RPMI8226 (cell line): Measurements from ENCODE around the gene OSBPL8.
"Not testable (repeated sequence)": the region's sequence is repeated elsewhere in the genome, so short reads cannot be mapped to it uniquely, and the experiment has no call there.

Source experiments
- DNase-seq: peaks from one replicate; pipeline ENCODE4 v3.0.0-alpha.2; 2015

OSBPL8 gene

DNA sequence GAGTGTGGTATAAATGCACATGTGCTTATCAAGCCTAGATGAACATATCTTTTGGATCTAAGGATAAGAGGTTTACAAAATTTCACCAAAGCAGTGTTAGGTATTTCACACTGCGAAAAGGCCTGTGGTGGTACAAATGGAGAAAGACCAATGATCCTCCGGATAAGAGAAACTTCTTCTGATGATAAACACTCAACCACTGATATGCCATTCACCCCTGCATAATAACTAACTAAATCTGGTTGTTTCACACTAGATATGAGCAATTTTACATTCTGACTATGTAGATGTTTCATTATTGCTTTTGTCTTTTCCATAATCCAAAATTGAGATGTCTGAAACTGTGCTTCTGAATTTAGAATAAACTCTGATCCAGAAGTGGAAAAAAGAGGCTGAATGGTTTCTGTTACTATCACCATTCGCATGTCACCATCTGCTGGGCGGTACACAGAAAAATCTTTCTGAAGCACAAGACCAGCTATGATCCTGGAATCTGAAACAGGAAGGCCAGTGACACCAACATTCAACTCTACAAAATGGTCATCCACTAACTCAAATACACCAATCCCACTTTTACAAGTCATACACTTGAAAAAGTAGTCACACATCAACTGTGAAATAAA is 212.7 kb downstream of the OSBPL8 start:
- peak; percentile 49 for DNase-seq

DNA sequence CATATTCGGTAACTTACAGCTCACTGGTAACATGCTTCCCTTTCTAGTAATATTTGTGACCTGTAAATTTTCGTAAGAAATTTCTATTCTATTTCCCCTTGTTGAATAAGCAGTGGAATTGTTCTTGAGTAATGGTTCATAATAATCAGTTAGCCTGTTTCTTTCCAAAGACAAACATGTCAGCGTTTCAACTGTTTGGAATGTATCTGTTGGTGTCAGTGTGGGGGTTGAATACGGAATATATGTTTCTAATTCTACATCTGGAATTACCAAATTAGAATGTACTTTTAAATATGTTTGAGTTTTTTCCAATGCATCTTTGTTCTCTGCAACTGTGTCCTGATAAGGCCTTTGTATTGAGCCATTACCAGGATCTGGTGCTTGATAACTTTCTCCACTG is 213.3 kb downstream of the OSBPL8 start:
- DNase-seq: no peak

DNA sequence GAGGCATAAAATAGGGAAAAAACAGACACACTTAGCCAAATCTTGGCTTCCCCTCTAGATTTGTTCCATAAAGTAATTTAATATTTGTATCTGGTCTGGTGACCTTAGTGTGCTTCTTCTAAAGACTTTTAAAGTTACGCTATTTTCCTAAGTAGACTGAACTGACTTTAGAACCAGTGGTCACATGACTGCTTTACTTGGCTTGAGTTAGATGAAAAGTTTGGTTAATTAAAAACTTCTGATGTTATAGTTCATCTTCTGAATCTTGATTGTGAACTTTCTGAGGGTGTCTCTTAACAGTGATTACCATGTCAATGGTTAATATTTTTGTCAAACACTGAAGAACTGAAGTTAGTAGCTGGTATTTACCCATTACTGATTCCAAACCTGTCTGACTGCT is 214.0 kb downstream of the OSBPL8 start:
- DNase-seq: no peak

DNA sequence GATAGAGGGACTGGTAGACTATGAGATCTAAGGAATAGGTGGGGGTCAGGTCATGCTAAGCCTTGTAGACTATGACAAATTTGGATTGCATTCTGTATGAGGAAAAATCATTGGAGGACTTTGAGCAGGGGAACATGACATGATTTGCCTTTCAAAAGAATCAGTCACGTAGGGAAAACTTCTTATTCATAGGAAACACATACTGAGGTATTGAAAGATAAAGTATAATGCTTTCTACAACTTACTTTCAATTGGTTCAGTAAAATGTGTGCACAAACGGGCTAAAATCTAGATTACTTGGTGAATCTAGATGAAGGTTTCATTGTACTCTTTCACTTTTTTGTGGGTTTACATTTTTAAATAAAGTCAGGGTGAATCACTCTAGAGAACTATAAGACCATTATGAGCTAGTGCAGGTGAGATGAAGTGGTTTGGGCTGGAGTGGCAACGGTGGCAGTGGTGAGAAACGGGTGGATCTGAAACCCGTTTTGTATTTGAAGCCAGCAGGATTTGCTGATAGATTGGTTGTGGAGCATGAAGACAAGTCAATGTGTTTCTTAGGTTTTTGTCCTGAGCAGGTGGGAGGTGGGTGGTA is 218.0 kb downstream of the OSBPL8 start:
- DNase-seq: no peak

DNA sequence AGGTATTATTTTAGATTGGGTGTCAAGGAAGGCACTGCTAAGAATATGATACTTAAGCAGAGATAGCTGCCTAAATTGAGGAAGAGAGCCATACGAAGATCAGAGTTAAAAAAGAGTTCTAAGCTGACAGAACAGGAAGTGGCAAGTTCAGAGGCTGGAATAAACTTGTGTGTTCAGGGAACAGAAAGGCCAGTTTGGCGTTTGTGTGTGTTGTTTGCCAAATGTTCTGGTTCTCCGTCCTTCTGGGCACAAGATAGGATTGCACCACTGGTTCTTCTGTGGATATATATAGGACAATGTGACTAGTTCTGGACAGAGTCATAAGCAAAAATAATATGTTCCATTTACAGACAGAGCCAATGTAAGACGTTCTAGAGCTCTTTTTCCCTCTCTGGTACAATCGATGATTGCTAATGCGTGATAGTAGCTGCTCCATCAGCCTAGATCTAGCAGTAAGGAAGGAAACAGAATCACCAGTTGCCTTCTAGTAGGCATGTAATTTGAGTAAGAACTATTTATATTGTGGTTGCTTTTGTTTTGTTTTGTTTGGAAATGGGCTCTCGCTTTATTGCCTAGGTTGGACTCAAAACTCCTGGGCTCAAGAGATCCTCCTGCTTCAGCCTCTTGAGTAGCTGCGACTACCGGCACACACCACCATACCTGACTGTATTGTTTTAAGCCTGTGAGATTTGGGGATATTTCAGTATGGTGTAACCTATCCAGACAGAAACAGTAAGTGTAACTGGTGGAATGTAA is 218.7 kb downstream of the OSBPL8 start:
- DNase-seq: no peak

DNA sequence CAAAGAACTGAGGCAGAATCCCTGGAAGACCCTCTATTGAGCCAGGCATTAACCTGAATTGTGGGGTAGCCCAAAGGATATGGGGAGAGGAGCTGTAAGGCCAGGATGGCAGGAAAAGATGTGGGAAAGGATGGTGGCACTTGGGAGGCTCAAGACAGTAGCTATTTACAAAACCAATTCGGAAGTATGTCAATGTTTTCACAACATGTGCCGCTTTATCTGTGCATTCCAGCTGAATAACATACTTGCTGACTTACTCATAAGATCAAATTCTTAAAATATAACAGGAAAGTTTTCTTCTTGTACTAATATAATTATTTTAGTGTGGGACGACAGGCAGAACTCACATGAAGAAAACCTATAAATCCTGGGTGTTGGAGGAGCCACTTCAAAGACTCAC is 222.0 kb downstream of the OSBPL8 start:
- DNase-seq: no peak

DNA sequence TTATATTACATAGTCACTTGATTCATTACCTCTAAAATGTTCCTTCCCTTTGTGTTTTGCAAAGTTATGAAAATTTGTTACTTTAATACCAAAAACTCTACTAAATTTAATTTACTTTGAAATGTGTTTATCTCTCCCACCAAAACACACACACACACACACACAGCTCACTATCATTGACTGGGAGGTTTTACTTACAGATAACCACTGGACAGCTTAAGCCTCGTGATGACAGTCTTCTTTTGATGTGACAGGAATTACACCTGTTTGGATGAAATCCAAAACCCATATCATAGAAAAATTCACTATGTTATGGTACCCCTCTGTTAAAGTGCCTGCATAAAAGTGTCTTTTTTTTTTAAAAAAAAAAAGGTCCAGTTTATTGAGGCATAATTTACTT is 227.0 kb downstream of the OSBPL8 start:
- DNase-seq: no peak

DNA sequence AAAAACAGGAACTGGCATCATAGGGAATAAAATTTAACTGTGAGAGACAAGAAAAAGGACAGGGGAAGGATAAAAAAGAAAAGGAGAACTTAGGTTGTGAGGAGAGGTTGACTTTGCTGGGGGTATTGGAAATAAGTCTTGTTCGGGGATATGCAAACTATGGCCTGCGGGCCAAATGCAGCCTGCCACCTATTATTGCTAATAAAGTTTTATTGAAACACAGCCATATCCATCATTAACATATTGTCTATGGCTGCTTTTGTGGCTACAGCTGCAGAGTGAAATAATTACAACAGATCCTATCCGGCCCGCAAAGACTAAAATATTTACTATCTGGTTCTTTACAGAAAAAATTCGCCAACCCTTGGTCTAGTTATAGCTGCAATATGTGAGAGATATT is 230.0 kb downstream of the OSBPL8 start:
- no peak for DNase-seq

DNA sequence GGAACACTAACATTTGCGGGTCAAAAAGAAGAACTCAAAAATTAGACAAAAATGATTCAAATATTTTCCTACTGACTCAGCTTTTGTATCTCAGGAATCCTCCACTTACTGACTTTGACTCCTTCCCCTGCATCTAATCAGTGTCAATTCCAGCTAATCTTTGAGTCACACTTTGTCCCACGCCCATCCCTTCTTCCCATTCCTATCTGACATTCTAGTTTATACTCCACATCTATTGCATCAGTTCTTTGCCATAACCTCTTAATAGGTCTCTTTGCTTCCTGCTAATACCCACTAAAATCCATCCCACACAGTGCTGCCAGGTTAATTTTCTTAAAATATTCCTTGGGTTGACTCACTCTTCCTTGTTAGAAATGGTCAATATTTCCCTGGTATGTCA is 230.4 kb downstream of the OSBPL8 start:
- DNase-seq: no peak

DNA sequence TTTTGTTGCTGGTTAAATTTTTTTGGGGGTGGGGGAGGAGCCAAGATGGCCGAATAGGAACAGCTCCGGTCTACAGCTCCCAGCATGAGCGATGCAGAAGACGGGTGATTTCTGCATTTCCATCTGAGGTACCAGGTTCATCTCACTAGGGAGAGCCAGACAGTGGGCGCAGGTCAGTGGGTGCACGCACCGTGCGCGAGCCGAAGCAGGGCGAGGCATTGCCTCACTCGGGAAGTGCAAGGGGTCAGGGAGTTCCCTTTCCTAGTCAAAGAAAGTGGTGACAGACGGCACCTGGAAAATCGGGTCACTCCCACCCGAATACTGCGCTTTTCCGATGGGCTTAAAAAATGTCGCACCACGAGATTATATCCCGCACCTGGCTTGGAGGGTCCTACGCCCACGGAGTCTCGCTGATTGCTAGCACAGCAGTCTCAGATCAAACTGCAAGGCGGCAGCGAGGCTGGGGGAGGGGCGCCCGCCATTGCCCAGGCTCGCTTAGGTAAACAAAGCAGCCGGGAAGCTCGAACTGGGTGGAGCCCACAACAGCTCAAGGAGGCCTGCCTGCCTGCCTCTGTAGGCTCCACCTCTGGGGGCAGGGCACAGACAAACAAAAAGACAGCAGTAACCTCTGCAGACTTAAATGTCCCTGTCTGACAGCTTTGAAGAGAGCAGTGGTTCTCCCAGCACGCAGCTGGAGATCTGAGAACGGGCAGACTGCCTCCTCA is 239.8 kb downstream of the OSBPL8 start:
- DNase-seq: not testable (repeated sequence)

GRCh38 chr12:76318773-76319594 is 240.6 kb downstream of the OSBPL8 start:
- DNase-seq: no peak

DNA sequence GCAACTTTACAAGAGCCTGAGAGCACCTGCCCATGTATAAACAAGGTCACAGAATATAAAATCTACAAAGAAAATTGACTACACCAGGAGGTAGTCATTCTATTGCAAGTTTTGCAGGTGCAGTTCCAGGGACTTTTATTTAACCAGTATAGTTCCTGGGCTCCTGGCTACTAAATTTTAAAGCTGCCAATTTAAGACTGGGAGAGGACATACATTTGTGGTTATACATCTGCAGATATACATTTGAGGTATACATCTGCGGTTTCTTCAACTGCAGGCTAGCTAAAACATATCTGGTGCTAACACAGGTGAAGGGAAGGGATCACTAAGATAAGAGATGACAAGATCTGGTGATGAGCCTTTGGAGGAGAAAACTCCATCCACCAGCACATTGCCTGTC is 241.6 kb downstream of the OSBPL8 start:
- DNase-seq: peak; percentile 66

- no peak for DNase-seq
Observed at GRCh38 chr12:76316468-76316867, 243.1 kb downstream of the OSBPL8 start.

- no peak for DNase-seq
Observed at GRCh38 chr12:76313299-76313698, 246.3 kb downstream of the OSBPL8 start.

- no peak for DNase-seq
Observed at GRCh38 chr12:76312315-76312714, 247.3 kb downstream of the OSBPL8 start.

DNA sequence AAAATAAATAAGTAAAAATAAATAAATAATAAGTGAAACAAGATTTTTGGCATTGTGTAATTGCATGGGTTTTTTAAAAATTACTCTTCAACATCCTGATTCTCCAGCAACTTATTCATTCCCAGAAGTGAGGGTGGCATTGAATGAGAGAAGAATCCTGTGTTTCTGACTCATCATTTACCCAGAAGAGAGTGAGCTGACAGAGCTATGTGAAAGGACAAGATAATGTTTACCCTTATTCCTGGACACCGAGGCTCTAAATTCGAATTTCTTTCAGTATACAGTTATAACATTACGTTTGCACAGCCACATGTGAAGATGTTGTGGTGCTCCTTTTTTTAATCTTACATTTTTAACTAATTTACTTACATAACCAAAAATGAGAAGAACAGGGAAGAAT is 247.8 kb downstream of the OSBPL8 start:
- no peak for DNase-seq

- no peak for DNase-seq
Observed at GRCh38 chr12:76310110-76310509, 249.5 kb downstream of the OSBPL8 start.

DNA sequence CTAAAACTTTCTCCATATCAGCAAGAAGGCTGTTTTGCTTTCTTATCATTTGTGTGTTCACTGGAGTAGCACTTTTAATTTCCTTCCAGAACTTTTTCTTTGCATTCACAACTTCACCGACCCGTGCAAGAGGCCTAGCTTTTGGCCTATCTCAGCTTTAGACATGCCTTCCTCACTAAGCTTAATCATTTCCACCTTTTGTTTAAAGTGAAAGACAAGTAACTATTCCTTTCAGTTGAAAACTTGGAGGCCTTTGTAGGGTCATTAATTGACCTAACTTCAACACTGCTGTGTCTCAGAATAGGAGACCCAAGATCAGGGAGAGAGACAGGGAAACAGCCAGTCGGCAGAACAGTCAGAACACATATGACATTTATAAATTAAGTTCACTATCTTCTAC is 250.7 kb downstream of the OSBPL8 start:
- no peak for DNase-seq

DNA sequence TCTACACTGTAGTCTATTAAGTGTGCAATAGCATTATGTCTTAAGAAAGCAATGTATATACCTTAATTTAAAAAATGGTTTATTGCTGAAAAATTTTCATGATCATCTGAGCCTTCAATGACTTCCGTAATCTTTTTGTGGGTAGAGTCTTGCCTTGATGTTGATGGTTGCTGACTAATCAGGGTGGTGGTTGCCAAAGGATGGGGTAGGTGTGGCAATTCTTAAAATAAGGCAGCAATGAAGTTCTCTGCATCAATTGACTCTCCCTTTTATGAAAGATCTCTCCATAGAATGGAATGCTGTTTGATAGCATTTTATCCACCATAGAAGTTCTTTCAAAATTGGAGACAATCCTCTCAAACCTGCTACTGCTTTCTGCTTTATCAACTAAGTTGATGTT is 252.5 kb downstream of the OSBPL8 start:
- no peak for DNase-seq

- no peak for DNase-seq
Observed at GRCh38 chr12:76303989-76304460, 255.5 kb downstream of the OSBPL8 start.

GRCh38 chr12:76303365-76303764 is 256.2 kb downstream of the OSBPL8 start:
- no peak for DNase-seq
